HG03460 (cell line): ENCODE data around the gene HPS5.
"Not testable (repeated sequence)": the region's sequence is repeated elsewhere in the genome, so short reads cannot be mapped to it uniquely, and the experiment has no call there.

Experiments
- ATAC-seq: cut with Tn5 transposase; IDR thresholded peaks from one replicate; pipeline ENCODE4 v1.9.1; 2021; ENCODE audit not compliant: unreplicated experiment

Gene HPS5

GRCh38 chr11:18271206-18271605, 50.7 kb downstream of the HPS5 start:
- no peak for ATAC-seq

- ATAC-seq: no peak
These were observed 51.8 kb downstream of the HPS5 start for GRCh38 chr11:18270102-18270501.

GRCh38 chr11:18269252-18269651, 52.7 kb downstream of the HPS5 start:
- ATAC-seq: not testable (repeated sequence)

- ATAC-seq: peak; percentile 64
These were observed 54.4 kb downstream of the HPS5 start for GRCh38 chr11:18267335-18268133.

- no peak for ATAC-seq
These were observed 56.0 kb downstream of the HPS5 start, which contains the start of gene SAA1 for GRCh38 chr11:18265949-18266348. Gene SAA1 (plus strand): TSS chr11:18266264. CDS start chr11:18266888, 624 bp downstream.

GRCh38 chr11:18264677-18265555, 57.0 kb downstream of the HPS5 start:
- ATAC-seq: no peak

GRCh38 chr11:18264035-18264434, 57.9 kb downstream of the HPS5 start:
- no peak for ATAC-seq

GRCh38 chr11:18262681-18263350, 59.1 kb downstream of the HPS5 start:
- not testable (repeated sequence) for ATAC-seq

- no peak for ATAC-seq
These were observed 60.2 kb downstream of the HPS5 start for GRCh38 chr11:18261721-18262120.

- no peak for ATAC-seq
These were observed 62.7 kb downstream of the HPS5 start for GRCh38 chr11:18259259-18259658.

GRCh38 chr11:18254781-18255361, 67.1 kb downstream of the HPS5 start:
- no peak for ATAC-seq

- no peak for ATAC-seq
These were observed 68.1 kb downstream of the HPS5 start for GRCh38 chr11:18253778-18254338.

- ATAC-seq: no peak
These were observed 68.7 kb downstream of the HPS5 start for GRCh38 chr11:18253233-18253632.

- ATAC-seq: no peak
These were observed 73.4 kb downstream of the HPS5 start, which contains the start of gene SAA2 for GRCh38 chr11:18248561-18248960. Gene SAA2 (minus strand): TSS chr11:18248668. CDS start chr11:18248011, 657 bp downstream.

- ATAC-seq: peak; percentile 4
These were observed 74.8 kb downstream of the HPS5 start for GRCh38 chr11:18247191-18247581.

GRCh38 chr11:18246379-18247190, 75.4 kb downstream of the HPS5 start:
- ATAC-seq: peak; percentile 83

- ATAC-seq: no peak
These were observed 76.5 kb downstream of the HPS5 start for GRCh38 chr11:18245396-18245795.

GRCh38 chr11:18243783-18244362, 78.1 kb downstream of the HPS5 start:
- ATAC-seq: no peak

GRCh38 chr11:18239655-18240054, 82.3 kb downstream of the HPS5 start:
- no peak for ATAC-seq
